NCI-H748 treated with DMSO at 0.1 percent for 48 hours (cell line): ENCODE data around the gene CNIH1.

Source experiments
- DNase-seq: peaks from one replicate; lab custom pipeline; 2025; lab: John Stamatoyannopoulos, UW

Gene CNIH1

DNA sequence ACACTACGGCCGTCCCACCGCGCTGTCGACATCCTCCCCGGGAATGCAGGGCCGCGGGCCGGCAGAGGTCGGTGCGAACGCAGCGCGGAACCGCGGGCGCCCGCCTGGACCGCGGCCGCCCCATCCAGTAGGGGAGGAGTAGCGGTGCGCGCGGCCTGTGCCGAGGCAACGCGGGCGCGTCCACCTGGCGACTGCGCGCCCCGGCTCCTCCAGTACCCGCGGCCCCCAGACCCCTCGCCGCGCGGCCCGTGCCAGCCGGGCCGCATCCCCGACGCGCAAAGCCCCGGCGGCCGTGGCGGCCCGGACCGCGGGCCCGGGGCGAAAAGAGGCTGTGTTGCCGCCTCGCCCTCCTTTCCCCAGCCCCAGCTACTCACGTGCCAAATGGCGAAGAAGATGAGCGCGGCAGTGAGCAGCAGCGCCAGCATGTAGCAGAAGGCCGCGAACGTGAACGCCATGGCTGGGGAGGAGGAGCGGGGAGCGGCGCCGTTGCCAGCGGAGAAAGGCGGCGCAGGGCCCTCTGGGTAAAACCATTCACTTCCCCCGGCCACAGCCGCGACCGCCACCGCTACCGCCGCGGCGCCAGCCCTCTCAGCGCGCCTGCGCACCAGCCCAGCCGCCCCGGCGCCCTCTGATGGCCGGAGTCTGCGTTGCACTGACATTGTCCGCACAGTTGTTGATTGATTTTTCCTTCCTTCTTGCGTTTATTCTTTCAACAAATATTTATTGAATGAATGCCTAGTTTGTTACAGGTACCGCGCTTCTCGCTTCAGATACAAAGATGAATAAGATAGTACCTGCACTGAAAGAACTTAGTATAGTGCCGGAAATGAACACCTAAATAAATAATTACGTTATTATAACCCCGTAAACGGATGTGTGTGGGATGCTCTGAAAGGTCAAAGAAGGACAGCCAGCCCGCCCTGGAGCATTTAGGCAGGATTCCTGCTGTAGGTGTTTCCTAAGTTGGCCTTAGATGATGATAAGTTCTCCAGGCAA is at the start of gene CNIH1:
Gene CNIH1 (minus strand): TSS at position 502 of the 996 bp plus-strand sequence. CDS start 47 bp downstream, at position 455.
- peak; percentile 88 for DNase-seq

DNA sequence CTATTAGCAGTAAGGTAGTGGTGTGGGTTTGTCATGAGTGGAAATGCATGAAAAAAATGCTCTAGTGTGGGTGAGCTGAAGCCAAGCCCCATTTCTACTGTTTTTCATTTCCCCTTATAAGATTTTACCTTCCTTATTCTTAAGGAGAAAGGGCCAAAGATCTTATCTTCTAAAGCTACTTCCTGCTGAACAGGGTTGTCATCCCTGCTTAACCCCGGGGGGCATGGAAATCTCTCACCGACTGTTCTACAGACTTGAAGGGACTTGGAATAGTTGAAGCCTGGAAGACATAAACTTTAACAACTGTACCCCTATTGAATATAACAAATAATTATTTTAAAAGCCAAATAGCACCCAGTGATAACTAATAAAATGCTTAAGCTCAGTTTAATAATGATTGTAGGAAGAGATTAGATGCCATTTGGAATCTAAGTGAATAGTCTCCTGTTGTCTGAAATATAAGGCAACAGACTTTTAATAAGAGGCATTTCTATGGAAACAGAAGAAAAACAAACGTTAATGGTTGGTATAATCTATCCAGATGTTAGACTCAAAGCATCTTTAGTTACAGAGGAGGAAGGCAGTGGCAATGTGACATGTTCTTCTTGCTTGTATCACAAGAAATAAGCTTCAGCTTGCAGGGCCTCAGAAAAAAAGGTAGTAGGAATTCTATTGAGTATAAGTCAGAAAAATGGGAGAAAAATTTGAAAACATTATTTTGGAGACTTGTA is 49.4 kb upstream of the CNIH1 start:
- DNase-seq, result no peak

DNA sequence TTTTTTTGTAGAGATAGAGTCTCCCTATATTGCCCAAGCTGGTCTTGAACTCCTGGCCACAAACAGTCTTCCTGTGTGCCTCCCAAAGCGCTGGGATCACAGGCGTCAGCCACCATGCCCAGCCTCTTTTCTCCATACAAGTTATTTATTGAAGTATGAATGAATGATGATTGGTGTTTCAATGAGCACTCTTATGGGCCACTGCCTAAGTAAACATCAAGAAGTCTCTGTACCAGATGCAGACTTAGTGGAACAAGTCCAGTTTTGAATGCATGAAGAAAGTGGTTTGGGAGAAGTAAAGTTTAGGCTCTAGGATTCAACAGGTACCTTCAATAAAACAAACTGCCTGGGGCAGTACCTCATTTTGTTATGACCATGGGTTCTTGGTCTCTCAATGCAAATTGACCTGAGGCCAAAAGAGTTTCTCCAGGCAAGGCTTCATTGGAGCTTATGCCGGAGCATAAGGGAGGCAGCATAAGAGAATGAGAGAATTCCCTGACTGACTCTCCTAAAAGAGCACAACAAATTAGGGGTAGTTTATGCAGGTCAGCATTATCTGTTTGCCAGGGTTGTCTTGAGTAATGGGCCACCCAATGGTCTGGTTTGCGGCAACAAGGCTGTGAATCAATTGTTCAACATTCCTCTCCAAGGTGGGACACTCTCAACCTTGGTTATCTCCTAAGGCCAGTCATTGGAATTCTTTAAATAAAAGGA is 48.7 kb upstream of the CNIH1 start:
- no peak for DNase-seq

DNA sequence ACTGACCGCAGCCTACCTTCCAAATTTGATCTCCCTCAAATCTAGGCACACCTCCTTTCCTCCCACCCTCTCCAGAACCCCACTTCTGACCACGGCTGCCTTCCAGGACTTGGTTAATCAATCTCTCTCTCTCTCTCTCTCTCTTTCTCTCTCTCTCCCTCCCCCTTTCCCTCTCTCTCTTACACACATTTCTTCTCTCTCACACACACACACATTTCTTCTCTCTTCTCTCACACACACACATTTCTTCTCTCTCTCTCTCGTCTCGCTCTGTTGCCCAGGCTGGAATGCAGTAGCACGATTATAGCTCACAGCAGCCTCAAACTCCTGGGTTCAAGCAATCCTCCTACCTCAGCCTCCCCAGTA is 48.1 kb upstream of the CNIH1 start:
- DNase-seq, result no peak

DNA sequence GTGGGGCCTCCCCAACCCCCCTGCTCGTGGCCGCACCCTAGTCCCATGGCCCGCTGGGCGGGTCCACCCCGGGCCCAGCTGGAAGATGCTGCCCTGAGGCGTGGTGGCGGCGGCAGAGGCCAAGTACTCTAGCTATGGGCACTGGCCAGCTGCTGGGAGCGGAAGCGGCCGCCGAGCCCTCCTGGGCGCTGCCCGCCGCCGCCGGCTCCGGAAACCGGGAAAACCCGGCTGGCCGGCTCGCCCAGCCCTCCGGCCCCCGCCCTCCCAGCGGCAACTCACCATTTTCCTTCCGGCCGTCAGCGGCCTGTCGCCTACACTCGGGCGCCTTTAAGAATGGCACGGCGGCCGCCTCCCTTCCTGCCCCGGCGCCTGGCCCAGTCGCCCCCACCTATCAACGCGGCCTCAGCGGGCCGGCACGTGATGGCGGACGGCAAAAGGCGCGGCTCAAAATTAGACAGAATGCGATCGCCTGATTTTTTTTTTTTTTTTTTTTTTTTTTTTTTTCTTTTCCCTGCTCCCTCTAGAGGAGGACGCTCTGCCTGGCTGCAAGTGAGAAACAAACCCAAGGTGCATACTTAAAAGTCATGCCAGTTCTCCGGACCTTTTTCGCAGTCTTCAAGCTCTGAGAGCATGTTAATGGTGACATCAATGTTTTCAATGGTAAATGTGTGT is 47.6 kb upstream of the CNIH1 start, which contains the start of gene GMFB:
Gene GMFB (minus strand): TSS at position 335 of the 672 bp plus-strand sequence. CDS start 53 bp downstream, at position 282.
- DNase-seq, result peak; percentile 74

DNA sequence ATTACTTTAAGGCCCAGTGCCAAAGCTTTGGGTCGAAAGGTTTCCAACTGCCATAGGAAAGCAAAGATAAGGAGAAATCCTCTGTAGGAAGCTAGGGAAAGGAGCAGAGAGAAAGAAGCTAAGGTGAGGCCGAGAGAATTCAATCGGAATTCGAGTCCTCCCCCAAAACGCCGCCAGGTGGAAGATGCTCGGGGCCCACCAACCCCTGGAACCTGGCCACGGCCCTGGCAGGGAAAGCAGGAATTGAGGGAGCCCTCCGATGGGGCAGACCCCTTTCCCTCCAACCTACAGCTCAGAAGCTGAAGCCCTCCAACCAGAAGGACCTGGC is 47.1 kb upstream of the CNIH1 start:
- no peak for DNase-seq

DNA sequence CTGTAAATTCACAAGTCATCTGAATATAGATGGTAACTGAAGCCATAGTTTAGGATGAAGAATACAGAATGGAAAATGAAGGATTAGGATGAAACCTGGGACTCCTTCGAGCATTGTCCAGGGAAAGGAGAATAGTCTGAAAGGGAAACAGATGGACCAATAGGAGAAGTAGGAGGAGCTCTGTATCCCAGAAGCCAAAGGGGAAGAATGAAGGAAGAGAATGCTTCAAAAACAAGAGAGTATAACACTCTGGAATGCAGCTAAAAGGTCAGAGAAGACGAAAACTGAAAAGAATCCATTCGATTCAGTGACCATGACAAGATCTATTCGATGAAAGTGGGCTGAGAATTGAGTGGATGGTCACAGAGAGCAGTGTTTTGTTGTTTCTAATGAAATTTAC is 46.6 kb upstream of the CNIH1 start:
- DNase-seq, result no peak

DNA sequence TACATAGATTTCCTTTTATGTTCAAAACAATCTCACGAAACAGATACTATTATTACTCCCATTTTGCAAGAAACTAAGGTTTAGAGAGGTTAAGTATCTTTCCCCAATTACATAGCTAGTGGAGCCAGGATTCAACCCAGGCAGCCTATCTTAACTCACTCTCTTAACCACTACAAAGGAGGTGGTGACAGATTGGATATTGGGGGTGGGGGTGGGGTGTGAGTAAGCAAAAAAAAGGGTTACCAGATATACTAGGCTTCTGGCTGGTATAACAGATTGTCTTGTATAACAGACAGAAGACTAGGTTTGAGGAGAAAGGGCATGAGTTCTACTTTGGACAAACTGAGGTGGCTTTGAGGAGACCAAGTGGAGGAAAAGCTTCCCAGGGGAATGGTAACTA is 45.5 kb upstream of the CNIH1 start:
- DNase-seq, result no peak

DNA sequence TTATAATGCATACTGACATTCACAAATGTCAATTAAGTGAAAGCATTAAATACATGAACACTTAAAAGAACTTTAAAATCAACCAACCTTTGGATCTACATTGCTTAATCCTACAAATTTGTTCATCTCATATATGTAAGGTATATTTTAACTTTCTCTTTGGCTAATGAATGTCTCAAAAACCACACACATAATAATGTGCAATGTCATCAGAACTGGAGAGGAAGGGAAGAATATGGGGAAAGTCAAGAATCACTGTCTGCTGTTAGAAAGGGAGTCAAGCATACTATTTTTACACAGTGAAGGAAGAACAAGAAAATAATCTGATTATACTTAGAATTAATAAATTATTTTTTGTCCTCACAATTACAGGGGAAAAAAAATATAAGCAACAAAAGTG is 42.7 kb upstream of the CNIH1 start:
- DNase-seq, result no peak

DNA sequence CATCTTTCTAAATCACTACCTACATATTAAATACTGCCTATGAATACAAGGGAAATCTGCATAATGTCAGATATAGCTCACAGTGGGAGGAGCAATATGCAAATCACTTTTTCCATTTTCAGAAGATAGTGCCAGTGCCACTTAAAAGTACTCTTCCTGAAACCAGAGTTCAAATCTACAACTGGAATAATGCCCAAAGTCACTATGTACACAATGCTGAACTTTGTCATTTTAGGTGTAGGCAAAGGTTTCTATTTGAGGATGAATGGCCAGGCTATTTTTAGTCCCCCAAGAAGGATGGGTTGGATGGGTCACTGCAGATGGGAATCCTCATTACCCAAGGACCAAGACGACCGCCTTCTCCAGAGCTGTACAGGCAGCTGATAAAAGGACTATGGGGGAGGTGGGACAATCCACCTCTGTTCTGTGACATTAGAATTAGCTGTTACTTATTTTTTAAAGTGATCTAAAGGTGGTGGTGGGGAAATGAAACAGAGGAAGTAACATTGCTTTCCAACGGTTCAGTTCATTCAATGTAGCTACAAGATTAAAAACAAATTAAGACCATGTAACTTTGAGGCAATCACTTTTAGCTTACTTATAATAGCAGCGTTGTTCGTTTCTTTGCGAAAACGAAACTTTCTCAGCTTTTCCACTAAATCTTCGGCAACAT is 42.0 kb upstream of the CNIH1 start:
- DNase-seq, result no peak

DNA sequence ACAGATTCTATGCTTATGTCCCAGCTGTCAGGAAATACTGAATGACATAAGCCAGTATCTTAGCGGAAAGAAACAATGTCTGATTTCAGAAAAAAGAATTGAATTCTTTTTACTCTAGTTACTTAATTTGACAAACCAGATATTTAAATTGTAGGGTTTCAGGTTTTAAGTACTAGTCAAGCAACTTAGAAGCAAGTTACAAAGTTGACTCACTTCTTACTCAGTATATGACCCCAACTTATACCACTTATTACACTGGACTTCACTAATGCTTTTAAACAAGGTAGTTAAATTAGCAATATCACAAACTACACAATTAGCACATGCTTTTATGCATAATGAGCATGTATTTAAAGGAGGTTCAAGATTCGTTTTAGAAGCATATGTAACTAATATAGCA is 40.5 kb upstream of the CNIH1 start:
- DNase-seq, result no peak

DNA sequence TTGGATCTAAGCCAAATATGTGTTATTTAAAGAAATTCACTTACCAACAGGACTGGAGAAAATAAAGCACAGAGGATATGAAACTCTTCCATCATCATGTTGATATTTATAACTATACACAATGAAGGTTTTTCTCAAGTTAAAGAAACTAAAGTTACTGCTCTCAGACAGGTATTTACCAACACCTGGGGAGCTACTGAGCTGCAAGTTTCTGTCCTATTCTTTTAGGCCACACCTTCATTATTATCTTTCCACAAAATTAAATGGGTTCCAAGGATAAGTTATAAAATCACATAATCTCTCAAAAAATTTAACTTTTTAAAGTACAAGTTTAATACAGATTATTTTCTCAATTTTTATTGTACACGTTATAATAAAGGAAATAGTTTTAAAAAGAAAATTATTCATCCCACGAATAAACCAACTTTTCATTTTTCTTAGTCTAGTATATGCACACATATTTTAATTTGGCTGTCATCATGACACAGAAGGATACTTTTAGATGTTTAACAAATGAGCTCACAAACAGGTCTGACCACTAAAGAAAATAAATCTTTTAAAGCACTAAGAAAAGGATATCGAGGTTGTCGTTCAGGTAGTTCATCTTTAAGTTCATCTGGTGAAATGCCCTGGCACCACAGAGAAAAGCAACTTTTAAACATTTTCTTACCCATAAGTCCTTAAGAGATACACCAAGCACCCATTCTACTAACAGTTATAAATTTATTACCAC is 39.8 kb upstream of the CNIH1 start:
- no peak for DNase-seq

DNA sequence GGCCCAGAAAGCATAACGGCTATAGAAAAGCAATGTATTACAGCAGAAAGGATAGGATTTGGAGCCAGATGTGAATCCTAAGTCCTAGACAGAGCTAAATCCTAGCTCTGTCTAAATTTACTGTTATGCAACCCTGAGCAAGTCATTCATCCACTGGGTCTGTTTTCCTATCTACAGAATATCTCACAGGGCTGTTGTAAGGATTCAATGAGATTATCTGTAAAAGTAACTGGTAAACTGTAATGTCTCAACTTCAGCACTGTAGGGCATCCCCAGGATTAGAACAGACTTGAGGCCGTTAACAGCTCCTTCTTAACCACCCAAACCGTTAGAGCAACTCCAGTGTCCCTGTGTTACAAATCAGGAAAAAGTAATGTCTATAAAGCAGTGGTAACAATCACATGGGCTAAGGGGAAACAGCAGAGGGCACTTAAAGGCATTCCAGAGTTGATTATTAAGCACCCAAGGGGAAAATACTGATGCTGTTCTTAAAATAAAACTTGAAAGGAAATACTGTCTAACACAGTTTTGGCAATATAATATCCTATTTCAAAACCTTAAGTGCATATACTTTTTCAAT is 37.6 kb upstream of the CNIH1 start:
- no peak for DNase-seq

DNA sequence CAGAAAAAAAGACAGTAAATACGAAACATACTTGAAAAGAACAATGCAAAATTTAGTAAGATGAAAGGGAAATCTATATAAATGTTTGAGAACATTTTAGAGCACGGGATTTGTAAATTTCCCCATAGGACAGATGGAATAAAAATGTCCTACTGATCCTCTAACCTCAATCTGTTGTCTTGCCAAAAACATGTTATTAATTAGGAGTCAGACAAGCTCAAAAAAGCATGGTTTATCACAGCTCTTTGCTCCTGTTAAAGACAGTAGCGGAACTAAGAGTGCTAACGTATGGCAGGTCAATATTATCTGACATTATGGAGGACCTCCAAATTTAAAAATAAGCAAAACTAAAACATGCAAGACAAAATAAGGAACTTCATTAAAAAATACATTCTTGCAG is 34.7 kb upstream of the CNIH1 start:
- DNase-seq, result no peak

DNA sequence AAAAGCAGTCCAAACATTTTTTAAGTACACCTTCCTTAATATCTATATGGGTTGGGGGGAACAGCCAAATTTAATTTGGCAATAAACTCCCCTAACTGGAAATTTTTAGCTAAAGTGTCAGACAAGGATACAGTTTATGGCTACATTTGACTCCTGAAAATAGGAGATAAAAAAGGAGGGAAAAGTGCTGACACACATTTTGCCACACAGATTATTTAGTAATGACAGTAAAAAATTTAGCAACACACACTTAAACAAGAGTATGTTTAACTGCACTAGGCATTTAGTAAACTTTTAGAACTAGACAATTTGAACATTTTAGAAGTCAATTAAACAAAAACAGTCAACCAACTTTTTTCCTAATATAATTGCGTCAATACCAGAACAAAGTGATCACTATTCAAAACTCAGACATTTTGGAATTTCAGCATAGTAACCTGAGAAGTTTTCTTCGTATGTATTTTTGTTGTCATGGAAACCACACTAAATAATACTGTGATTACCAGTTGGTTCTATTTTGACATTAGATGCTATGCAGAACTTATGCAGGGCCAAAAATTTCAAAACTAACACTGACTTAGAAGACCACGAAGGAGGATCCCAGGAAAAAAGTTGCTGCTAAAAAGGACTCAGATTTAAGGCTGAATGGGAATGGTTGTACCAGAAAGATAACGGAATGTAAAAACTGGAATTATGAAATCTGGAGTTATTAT is 34.2 kb upstream of the CNIH1 start:
- DNase-seq, result no peak

DNA sequence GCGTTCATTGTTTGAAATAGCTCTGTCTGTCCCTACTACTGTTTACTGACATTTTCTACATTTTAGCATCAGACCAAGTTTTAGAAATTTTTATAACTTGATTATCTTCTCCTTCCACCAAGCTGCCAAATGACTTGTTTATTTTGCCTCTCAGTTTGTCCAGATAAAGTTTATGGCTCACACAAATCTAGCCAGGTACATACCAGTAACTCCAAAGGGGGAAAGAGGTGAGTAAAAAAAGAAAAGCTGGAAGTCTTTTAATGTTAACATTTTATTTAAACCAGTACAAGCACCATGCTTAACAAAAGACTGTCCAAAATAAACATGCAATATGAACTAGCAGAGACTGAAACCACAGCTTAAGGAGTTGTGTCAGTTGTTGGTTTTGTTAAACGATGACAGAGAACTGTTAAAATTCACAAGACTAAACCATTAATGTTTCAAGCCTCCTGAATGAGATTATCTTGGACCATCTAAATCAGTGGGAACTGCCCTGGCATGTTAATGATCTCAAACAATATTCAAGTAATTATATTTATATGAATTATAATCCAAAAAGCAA is 33.1 kb upstream of the CNIH1 start:
- no peak for DNase-seq

DNA sequence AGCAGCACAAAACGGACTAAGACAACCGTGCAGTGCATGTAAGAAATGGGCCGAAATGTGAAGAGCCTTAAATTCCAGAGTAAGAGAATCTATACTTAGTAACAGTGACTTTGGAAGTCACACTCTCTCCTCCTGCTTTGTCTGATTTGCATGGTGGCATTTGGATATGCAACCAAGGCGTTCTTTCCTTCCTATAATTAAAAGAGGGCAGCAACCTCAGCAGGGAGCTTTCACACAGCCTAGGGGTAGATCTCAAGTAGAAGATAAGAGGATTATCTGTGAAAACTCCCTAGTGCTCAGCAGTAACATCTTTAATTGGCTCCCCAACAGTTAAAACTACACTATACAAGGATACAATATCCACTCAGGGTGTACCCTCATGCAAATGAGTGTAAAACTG is 31.1 kb upstream of the CNIH1 start:
- DNase-seq, result no peak

DNA sequence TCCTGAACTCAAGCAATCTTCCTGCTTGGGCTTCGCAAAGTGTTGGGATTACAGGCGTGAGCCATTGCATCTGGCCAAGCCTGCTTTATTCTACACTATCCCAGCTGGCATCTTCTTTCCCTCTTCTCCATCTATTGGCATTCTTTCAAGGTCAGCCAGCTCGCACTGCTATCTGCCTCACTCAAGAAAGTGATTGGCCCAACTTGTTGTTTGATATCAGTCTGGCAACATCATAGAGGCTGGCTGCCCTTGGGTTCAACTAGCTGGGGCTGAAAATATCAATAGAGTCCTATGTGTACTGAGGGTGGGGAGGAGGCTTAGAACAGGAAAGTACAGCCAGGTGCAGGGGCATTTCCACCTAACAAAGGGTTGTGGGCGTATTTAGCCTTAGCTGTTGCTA is 30.5 kb upstream of the CNIH1 start:
- no peak for DNase-seq

DNA sequence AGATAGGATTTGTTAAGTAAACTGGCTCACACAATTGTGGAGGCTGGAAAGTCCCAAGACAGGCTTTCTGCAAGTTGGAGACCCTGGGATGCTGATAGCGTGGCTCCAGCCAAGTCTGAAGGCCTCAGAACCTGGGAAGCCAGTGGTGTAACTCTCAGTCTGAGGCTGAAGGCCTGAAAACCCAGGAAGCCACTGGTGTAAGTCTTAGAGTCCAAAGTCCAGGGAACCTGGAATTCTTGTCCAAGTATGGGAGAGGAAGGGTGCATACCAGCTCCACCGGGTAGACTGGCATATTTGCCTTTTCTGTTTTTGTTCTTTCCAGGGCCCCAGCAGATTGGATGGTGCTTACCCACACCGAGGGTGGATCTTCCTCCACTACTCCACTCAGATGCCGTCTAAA is 29.5 kb upstream of the CNIH1 start:
- no peak for DNase-seq
